ENCODE data around the gene CDHR2. TPM values are rescaled to one million over a fixed set of nuclear protein-coding genes. Genes with fewer than 3 reads are reported as not detected.

Gene CDHR2
- total RNA-seq, 1 experiment from 2014 or later: 7.8 TPM

DNA sequence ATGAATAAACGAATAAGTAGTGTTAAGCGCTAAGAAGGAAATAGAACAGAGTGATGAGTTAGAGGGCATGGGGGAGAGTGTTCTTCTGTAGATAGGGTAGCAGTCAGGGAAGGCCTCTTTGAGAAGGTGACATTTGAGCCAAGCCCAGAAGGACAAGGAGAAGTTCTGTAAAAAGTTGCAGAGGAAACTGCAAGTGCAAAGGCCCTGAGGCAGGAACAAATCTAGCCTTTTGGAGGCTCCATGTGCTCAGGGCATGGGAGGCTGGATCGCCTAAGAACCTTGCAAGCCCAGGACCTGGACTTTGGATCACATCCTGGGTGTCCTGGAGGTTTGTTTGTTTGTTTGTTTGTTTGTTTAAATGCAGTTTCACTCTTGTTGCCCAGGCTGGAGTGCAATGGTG lies 89.3 kb downstream of the CDHR2 start:
- H3K4me1 Mint-ChIP-seq (ENCODE audit: low read depth, unreplicated experiment): no peaks in the 10 kb centered on the region
- H3K27me3 Mint-ChIP-seq (ENCODE audit: unreplicated experiment): peaks cover 56% of the 10 kb centered on the region
- no TSS peak for BruUV-seq (replicated peaks)
- CTCF ChIA-PET: no interaction called here
- no peaks in the 10 kb centered on the region for H3K36me3 Mint-ChIP-seq (ENCODE audit: insufficient read depth, unreplicated experiment)
- DNase-seq: no peak
- no peak overlapping the region for H3K27ac Mint-ChIP-seq (ENCODE audit: unreplicated experiment)
- TF ChIP-seq, protein P1, sequence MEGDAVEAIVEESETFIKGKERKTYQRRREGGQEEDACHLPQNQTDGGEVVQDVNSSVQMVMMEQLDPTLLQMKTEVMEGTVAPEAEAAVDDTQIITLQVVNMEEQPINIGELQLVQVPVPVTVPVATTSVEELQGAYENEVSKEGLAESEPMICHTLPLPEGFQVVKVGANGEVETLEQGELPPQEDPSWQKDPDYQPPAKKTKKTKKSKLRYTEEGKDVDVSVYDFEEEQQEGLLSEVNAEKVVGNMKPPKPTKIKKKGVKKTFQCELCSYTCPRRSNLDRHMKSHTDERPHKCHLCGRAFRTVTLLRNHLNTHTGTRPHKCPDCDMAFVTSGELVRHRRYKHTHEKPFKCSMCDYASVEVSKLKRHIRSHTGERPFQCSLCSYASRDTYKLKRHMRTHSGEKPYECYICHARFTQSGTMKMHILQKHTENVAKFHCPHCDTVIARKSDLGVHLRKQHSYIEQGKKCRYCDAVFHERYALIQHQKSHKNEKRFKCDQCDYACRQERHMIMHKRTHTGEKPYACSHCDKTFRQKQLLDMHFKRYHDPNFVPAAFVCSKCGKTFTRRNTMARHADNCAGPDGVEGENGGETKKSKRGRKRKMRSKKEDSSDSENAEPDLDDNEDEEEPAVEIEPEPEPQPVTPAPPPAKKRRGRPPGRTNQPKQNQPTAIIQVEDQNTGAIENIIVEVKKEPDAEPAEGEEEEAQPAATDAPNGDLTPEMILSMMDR (IDR thresholded peaks at IDR 0.05; ENCODE audit: unreplicated experiment): no peak
- intact Hi-C loops (cut with micrococcal nuclease; ENCODE audit: unreplicated experiment): no loop called here
- H3K9me3 Mint-ChIP-seq (ENCODE audit: low read depth, unreplicated experiment): peaks cover 2% of the 10 kb centered on the region
- H3K4me3 Mint-ChIP-seq (ENCODE audit: low read depth, unreplicated experiment): no peak overlapping the region

DNA sequence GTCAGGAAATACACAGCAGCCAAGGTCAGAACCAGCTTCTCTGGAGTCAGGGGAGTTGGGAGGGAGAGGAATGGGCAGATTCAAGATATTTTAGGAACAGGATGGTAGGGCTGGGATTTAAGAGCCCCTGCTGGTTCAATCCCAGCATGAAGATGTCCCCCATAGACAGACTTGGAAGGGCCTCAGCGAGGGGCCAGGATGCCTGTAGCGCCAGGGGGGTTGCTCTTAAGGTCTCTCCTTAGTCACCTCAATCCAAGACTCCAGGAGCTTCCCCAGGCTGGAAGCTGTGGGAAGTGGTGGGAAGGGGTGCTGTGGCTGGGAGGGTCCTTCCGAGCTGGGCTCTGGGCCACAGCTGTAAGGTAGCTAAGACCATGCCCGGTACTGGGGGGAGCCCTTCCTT lies 90.1 kb downstream of the CDHR2 start:
- CTCF ChIA-PET: no interaction called here
- no peak for DNase-seq
- intact Hi-C loops (cut with micrococcal nuclease; ENCODE audit: unreplicated experiment): no loop called here
- no TSS peak for BruUV-seq (replicated peaks)
- peaks cover 49% of the 10 kb centered on the region for H3K27me3 Mint-ChIP-seq (ENCODE audit: unreplicated experiment)
- peaks cover 2% of the 10 kb centered on the region for H3K9me3 Mint-ChIP-seq (ENCODE audit: low read depth, unreplicated experiment)
- no peak overlapping the region for H3K27ac Mint-ChIP-seq (ENCODE audit: unreplicated experiment)
- no peak overlapping the region for H3K4me3 Mint-ChIP-seq (ENCODE audit: low read depth, unreplicated experiment)
- H3K4me1 Mint-ChIP-seq (ENCODE audit: low read depth, unreplicated experiment): no peaks in the 10 kb centered on the region
- H3K36me3 Mint-ChIP-seq (ENCODE audit: insufficient read depth, unreplicated experiment): no peaks in the 10 kb centered on the region
- TF ChIP-seq, protein P1 (IDR thresholded peaks at IDR 0.05; ENCODE audit: unreplicated experiment): no peak

DNA sequence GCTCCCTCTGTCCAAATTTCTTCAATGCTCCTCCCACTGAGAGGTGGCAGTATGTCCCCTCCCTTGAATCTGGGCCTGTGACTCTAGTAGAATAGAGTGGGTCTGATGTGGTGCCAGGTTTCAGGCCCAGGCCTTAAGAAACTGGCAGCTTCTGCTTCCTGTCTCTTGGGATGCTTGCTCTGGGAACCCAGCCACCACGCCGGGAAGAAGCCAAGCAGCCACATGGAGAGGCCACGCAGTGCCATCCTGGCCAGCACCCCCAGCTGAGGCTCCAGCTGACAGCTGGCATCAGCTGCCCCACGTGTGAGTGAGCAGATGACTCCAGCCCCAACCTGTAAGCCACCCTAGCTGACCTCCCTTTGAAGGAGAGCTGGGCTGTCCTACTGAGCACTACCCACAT lies 90.8 kb downstream of the CDHR2 start:
- peaks cover 41% of the 10 kb centered on the region for H3K27me3 Mint-ChIP-seq (ENCODE audit: unreplicated experiment)
- no peak overlapping the region for H3K4me3 Mint-ChIP-seq (ENCODE audit: low read depth, unreplicated experiment)
- H3K4me1 Mint-ChIP-seq (ENCODE audit: low read depth, unreplicated experiment): no peaks in the 10 kb centered on the region
- no TSS peak for BruUV-seq (replicated peaks)
- peaks cover 1% of the 10 kb centered on the region for H3K9me3 Mint-ChIP-seq (ENCODE audit: low read depth, unreplicated experiment)
- CTCF ChIA-PET: no interaction called here
- H3K36me3 Mint-ChIP-seq (ENCODE audit: insufficient read depth, unreplicated experiment): no peaks in the 10 kb centered on the region
- no peak overlapping the region for H3K27ac Mint-ChIP-seq (ENCODE audit: unreplicated experiment)
- TF ChIP-seq, protein P1 (IDR thresholded peaks at IDR 0.05; ENCODE audit: unreplicated experiment): no peak
- no peak for DNase-seq
- intact Hi-C loops (cut with micrococcal nuclease; ENCODE audit: unreplicated experiment): no loop called here

DNA sequence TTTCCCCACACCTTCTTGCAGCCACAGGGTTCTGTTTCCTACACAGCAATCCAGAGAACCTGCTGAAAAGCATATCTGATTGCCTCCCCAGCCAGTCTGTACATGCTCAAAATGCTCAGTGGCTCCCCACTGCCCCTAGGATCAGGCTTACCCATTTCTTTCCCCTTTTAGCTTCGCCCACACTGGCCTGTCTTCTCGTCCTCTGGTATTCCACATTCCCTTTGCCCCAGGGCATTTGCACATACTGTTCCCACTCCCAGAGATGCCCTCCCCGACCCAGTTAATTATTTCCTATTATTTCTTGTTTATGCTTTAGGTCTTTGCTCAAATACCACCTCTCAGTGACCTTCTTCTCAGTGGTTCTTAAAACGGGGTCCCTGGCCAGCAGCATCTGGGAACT lies 91.5 kb downstream of the CDHR2 start:
- BruUV-seq (replicated peaks): no TSS peak
- no peaks in the 10 kb centered on the region for H3K9me3 Mint-ChIP-seq (ENCODE audit: low read depth, unreplicated experiment)
- DNase-seq: no peak
- intact Hi-C loops (cut with micrococcal nuclease; ENCODE audit: unreplicated experiment): no loop called here
- peaks cover 35% of the 10 kb centered on the region for H3K27me3 Mint-ChIP-seq (ENCODE audit: unreplicated experiment)
- no peak overlapping the region for H3K27ac Mint-ChIP-seq (ENCODE audit: unreplicated experiment)
- H3K4me3 Mint-ChIP-seq (ENCODE audit: low read depth, unreplicated experiment): no peak overlapping the region
- no peaks in the 10 kb centered on the region for H3K4me1 Mint-ChIP-seq (ENCODE audit: low read depth, unreplicated experiment)
- CTCF ChIA-PET: no interaction called here
- TF ChIP-seq, protein P1 (IDR thresholded peaks at IDR 0.05; ENCODE audit: unreplicated experiment): no peak
- no peaks in the 10 kb centered on the region for H3K36me3 Mint-ChIP-seq (ENCODE audit: insufficient read depth, unreplicated experiment)
